ENCODE results near the gene ADGRB2.
A peak's percentile ranks its signal among the peaks of the same experiment; 100 is the strongest.

ADGRB2 gene

GRCh38 chr1:31782421-31783410 is 18.6 kb upstream of the ADGRB2 start:
- DNase-seq (no peak), ATAC-seq (no peak)

- DNase-seq (no peak), ATAC-seq (no peak)
Observed at GRCh38 chr1:31781756-31782371, 17.7 kb upstream of the ADGRB2 start.

GRCh38 chr1:31781138-31781755 is 17.1 kb upstream of the ADGRB2 start:
- DNase-seq (no peak), ATAC-seq (no peak)

- ATAC-seq (no peak), DNase-seq (no peak)
Observed at GRCh38 chr1:31780632-31781031, 16.5 kb upstream of the ADGRB2 start.

- DNase-seq (no peak), ATAC-seq (no peak)
Observed at GRCh38 chr1:31779687-31780086, 15.5 kb upstream of the ADGRB2 start.

GRCh38 chr1:31778763-31779488 is 14.8 kb upstream of the ADGRB2 start:
- ATAC-seq (no peak), DNase-seq (no peak)

- ATAC-seq (no peak), DNase-seq (no peak)
Observed at GRCh38 chr1:31776516-31776915, 12.4 kb upstream of the ADGRB2 start.

- ATAC-seq (no peak), DNase-seq (no peak)
Observed at GRCh38 chr1:31776032-31776431, 11.9 kb upstream of the ADGRB2 start.

GRCh38 chr1:31775210-31775999 is 11.3 kb upstream of the ADGRB2 start:
- ATAC-seq (no peak), DNase-seq (no peak)

- no peak for ATAC-seq
- no peak for DNase-seq
Observed at GRCh38 chr1:31774495-31774894, 10.4 kb upstream of the ADGRB2 start.

GRCh38 chr1:31773861-31774260 is 9.7 kb upstream of the ADGRB2 start:
- DNase-seq = no peak
- ATAC-seq = no peak

GRCh38 chr1:31772669-31773248 is 8.6 kb upstream of the ADGRB2 start:
- ATAC-seq = no peak

GRCh38 chr1:31771891-31772668 is 7.9 kb upstream of the ADGRB2 start:
- ATAC-seq = peak; percentile 61
- peak; percentile 36 for DNase-seq

More at GRCh38 chr1:31772669-31773248, 8.6 kb upstream of the ADGRB2 start:
- no peak for DNase-seq

- ATAC-seq (no peak), DNase-seq (no peak)
Observed at GRCh38 chr1:31769720-31770390, 5.7 kb upstream of the ADGRB2 start.

- no peak for DNase-seq
- peak; percentile 76 for ATAC-seq
Observed at GRCh38 chr1:31768939-31769704, 5.0 kb upstream of the ADGRB2 start.

GRCh38 chr1:31768407-31768907 is 4.3 kb upstream of the ADGRB2 start:
- no peak for DNase-seq
- no peak for ATAC-seq

- DNase-seq (no peak), ATAC-seq (no peak)
Observed at GRCh38 chr1:31767225-31767624, 3.1 kb upstream of the ADGRB2 start.

- no peak for ATAC-seq
- DNase-seq = no peak
Observed at GRCh38 chr1:31765516-31765915, 1.4 kb upstream of the ADGRB2 start.

- no peak for ATAC-seq
- DNase-seq = peak; percentile 53
Observed at GRCh38 chr1:31765041-31765467, 914 bp upstream of the ADGRB2 start.

Measured in stimulated activated naive CD8-positive, alpha-beta T cell treated with anti-CD3 and anti-CD28 coated beads, Interleukin-15, Interleukin-2, amounts not matched to agents 100 U/mL and 50 U/mL, for 24 hours (primary cell).